GM12891 (cell line): ENCODE results near the gene RSPH3.

ENCODE experiments used
- POLR2A ChIP-seq: IDR thresholded peaks from 2 replicates; pipeline ENCODE4 v1.6.1; 2011; ENCODE audit warnings: low read depth, low read length, control low read depth
- POLR2AphosphoS5 ChIP-seq: IDR thresholded peaks from 2 replicates; pipeline ENCODE4 v1.6.1; 2011; ENCODE audit warnings: low read depth, low read length, control low read depth
- TAF1 ChIP-seq: IDR thresholded peaks from 2 replicates; pipeline ENCODE4 v1.6.1; 2011; ENCODE audit warnings: low read depth, low read length, control low read depth

- TF ChIP-seq POLR2A: no peak
- TF ChIP-seq POLR2AphosphoS5: no peak
- no peak for TF ChIP-seq TAF1
These were observed 41.2 kb upstream of the RSPH3 start for GRCh38 chr6:159041181-159041580.
